ENCODE results near the gene BMPR1A. TPM values are rescaled to one million over a fixed set of nuclear protein-coding genes. Genes with fewer than 3 reads are reported as not detected.

BMPR1A gene
- total RNA-seq, 6 donors from 2014 or later: 12.9 to 37.4 (median 30.6) TPM

DNA sequence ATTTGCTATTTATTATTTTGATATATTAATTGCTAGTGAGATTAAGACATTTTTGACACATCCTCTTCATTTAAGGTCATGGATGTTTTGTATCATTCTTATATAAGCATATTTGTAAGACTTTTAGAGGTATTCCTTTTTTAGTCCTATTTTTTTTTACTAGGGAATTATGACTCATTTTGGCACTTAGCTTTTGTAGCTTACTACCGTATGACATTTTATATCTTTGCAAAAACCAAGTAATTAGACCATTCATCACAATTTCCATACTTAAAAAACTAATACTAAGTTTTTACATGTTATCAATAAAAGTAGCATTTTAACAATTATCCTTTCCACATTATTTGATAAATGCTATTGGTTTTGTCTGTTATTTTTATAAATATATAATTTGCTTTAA, 41.6 kb downstream of the BMPR1A start:
- Histone ChIP-seq H3K36me3 (no peaks in the 10 kb centered on the region), H3K4me1 (peaks cover 0 to 17% (median 2%) of the 10 kb centered on the region in 4 donors), H3K9me3 (no peaks in the 10 kb centered on the region), H3K4me3 (no peak overlapping the region), H3K27me3 (no peaks in the 10 kb centered on the region), H3K27ac (no peak overlapping the region)
- ATAC-seq (ENCODE audit: low FRiP score in 2 of 2) (no peak), DNase-seq (no peak)
- WGBS, 2 donors: 68 to 85% methylated on average over 1 of the region's 1 CpG
- TF ChIP-seq POLR2AphosphoS5 (IDR thresholded peaks at IDR 0.05) (no peak), EP300 (IDR thresholded peaks at IDR 0.05) (no peak), POLR2A (IDR thresholded peaks at IDR 0.05) (no peak)
- TF ChIP-seq, protein P1, sequence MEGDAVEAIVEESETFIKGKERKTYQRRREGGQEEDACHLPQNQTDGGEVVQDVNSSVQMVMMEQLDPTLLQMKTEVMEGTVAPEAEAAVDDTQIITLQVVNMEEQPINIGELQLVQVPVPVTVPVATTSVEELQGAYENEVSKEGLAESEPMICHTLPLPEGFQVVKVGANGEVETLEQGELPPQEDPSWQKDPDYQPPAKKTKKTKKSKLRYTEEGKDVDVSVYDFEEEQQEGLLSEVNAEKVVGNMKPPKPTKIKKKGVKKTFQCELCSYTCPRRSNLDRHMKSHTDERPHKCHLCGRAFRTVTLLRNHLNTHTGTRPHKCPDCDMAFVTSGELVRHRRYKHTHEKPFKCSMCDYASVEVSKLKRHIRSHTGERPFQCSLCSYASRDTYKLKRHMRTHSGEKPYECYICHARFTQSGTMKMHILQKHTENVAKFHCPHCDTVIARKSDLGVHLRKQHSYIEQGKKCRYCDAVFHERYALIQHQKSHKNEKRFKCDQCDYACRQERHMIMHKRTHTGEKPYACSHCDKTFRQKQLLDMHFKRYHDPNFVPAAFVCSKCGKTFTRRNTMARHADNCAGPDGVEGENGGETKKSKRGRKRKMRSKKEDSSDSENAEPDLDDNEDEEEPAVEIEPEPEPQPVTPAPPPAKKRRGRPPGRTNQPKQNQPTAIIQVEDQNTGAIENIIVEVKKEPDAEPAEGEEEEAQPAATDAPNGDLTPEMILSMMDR (IDR thresholded peaks at IDR 0.05): no peak

DNA sequence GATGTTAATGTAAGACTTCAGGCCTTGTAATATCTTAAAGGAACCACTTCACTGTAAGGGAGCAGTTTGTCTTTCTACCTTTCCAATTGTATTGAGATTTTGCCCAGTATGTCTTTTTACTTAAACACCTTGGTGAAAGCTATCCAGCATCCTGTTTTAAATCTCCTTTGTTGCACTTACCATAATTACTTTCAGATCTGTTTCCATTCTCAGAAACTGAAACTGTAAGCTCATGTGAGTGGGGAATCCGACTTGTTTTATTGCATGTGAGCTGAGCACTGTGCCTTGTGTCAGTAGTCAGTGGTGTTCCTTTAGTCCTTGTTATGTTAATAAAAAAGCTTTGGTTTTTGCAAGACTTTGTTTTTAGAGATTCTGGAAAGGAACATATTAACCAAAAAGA, 42.2 kb downstream of the BMPR1A start:
- DNase-seq (no peak), ATAC-seq (ENCODE audit: low FRiP score in 2 of 2) (no peak)
- H3K27ac ChIP-seq: no peak overlapping the region
- WGBS, 2 donors: 29 to 43% methylated on average over 1 of the region's 1 CpG
- no peaks in the 10 kb centered on the region for H3K9me3 ChIP-seq
- no peaks in the 10 kb centered on the region for H3K27me3 ChIP-seq
- H3K4me1 ChIP-seq: peaks cover 0 to 17% (median 2%) of the 10 kb centered on the region in 4 donors
- H3K4me3 ChIP-seq: no peak overlapping the region
- H3K36me3 ChIP-seq: no peaks in the 10 kb centered on the region
- TF ChIP-seq POLR2AphosphoS5 (IDR thresholded peaks at IDR 0.05) (no peak), EP300 (IDR thresholded peaks at IDR 0.05) (no peak), POLR2A (IDR thresholded peaks at IDR 0.05) (no peak)
- TF ChIP-seq, protein P1 (IDR thresholded peaks at IDR 0.05): no peak

DNA sequence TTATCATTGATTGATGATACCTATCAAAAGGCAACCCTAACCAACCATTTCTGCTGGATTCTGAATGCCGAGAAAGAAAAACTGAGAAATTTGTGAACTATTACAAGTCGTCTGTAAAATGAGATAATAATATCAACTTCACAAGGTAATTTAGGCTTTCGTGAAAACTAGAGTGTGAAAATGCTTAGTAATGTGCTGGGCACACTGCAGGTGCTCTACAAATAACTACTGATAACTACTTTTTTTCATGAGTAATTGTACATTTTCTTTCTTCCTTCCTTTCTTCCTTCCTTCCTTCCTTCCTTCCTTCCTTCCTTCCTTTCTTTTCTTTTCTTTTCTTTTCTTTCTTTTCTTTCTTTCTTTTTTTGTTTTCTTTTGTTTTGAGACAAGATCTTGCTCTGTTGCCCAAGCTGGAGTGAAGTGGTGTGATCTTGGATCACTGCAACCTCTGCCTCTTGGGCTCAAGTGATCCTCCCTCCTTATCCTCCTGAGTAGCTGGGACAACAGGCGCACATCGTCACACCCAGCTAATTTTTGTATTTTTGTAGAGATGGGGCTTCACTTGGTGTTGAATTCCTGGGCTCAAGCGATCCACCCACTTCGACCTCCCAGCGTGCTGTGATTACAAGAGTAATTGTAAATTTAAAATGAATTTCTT, 42.9 kb downstream of the BMPR1A start:
- 79 to 80% methylated on average over 8 of the region's 8 CpGs for WGBS, 2 donors
- peaks cover 0 to 17% (median 2%) of the 10 kb centered on the region in 4 donors for H3K4me1 ChIP-seq
- no peak for TF ChIP-seq POLR2AphosphoS5 (IDR thresholded peaks at IDR 0.05)
- no peak for TF ChIP-seq EP300 (IDR thresholded peaks at IDR 0.05)
- TF ChIP-seq POLR2A (IDR thresholded peaks at IDR 0.05): no peak

DNA sequence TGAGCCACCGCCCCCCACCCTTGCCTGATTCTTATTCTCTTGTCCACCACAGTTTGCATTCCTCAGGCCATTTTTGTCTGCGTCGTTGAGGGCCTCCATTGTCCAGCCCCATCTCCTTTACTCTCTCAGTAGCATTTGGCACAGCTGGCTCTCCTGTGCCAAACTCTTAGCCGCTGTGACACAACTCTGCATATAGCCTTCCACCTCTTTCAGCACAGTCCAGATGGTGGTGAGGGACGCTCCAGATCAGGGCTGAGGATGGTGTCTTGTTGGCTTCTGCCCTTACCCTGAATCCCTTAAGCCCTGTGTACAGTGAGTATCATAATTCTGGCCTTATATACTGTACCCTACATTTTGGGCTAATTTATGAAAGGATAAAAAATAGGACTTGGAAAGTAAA, 45.6 kb downstream of the BMPR1A start:
- H3K27ac ChIP-seq: no peak overlapping the region
- ATAC-seq (ENCODE audit: low FRiP score in 2 of 2) (no peak), DNase-seq (no peak)
- H3K27me3 ChIP-seq: no peaks in the 10 kb centered on the region
- 90 to 93% methylated on average over 5 of the region's 5 CpGs for WGBS, 2 donors
- no peaks in the 10 kb centered on the region for H3K36me3 ChIP-seq
- no peak for TF ChIP-seq POLR2A (IDR thresholded peaks at IDR 0.05)
- TF ChIP-seq, protein P1 (IDR thresholded peaks at IDR 0.05): no peak
- TF ChIP-seq EP300 (IDR thresholded peaks at IDR 0.05): no peak
- no peak for TF ChIP-seq POLR2AphosphoS5 (IDR thresholded peaks at IDR 0.05)
- H3K4me1 ChIP-seq: peaks cover 0 to 17% (median 2%) of the 10 kb centered on the region in 4 donors
- H3K9me3 ChIP-seq: no peaks in the 10 kb centered on the region
- H3K4me3 ChIP-seq: no peak overlapping the region

More for the DNA sequence above, 42.9 kb downstream of the BMPR1A start:
- no peaks in the 10 kb centered on the region for H3K36me3 ChIP-seq
- DNase-seq: no peak
- no peak for ATAC-seq (ENCODE audit: low FRiP score in 2 of 2)
- H3K27me3 ChIP-seq: no peaks in the 10 kb centered on the region
- no peak overlapping the region for H3K4me3 ChIP-seq
- H3K9me3 ChIP-seq: no peaks in the 10 kb centered on the region
- no peak overlapping the region for H3K27ac ChIP-seq

DNA sequence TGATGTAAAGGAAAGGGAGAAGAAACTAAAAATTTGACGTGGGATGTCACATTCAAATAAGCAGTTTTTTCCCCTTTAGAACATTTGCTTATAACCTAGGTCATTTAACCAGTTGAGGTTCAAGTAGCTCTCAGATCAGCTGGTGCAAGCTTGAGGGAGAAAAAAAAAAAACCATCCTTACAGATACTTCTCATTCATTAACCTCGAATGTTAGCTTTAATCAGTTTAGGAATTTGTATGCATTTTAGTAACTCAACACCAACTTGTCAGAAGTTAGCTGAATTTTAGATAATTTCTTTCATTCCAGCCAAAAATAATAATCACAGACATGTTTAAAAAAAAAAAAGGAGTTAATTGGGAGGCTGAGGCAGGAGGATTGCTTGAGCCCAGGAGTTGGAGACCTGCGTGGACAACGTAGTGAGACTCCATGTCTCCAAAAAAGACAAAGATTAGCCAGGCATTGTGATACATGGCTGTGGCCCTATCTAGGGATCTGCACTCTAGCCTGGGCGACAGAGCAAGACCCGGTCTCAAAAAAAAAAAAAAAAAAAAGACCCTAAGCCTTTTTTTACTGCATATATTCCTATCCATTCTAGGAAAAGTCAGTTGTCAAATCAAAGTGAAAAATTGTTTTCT, 46.2 kb downstream of the BMPR1A start:
- TF ChIP-seq POLR2AphosphoS5 (IDR thresholded peaks at IDR 0.05) (no peak), EP300 (IDR thresholded peaks at IDR 0.05) (no peak), POLR2A (IDR thresholded peaks at IDR 0.05) (no peak)
- TF ChIP-seq, protein P1 (IDR thresholded peaks at IDR 0.05): no peak
- no peak overlapping the region for H3K27ac ChIP-seq
- ATAC-seq (ENCODE audit: low FRiP score in 2 of 2) (no peak), DNase-seq (no peak)
- H3K36me3 ChIP-seq: no peaks in the 10 kb centered on the region
- peaks cover 0 to 17% (median 2%) of the 10 kb centered on the region in 4 donors for H3K4me1 ChIP-seq
- H3K27me3 ChIP-seq: no peaks in the 10 kb centered on the region
- 74 to 75% methylated on average over 6 of the region's 6 CpGs for WGBS, 2 donors
- H3K9me3 ChIP-seq: no peaks in the 10 kb centered on the region
- H3K4me3 ChIP-seq: no peak overlapping the region
